HEK293T (cell line): Measurements from ENCODE around the gene LGALS7.
A peak's percentile ranks its signal among the peaks of the same experiment; 100 is the strongest.
"Not testable (repeated sequence)": the region's sequence is repeated elsewhere in the genome, so short reads cannot be mapped to it uniquely, and the experiment has no call there.

Experiments used
- CTCF ChIA-PET: fragments of 350-600 bp; formaldehyde crosslinking; extraction: SDS; loops from one replicate; lab custom pipeline; 2021; ENCODE audit warnings: antibody characterized with exemption, inconsistent platforms; lab: Yijun Ruan, JAX
- POLR2A ChIA-PET: fragments of 350-600 bp; formaldehyde crosslinking; extraction: SDS; loops from one replicate; lab custom pipeline; 2020; ENCODE audit warnings: antibody characterized with exemption, inconsistent platforms; lab: Yijun Ruan, JAX
- DNase-seq: peaks from one replicate; pipeline ENCODE4 v3.0.0; 2012; ENCODE audit warnings: mixed read lengths; ENCODE audit errors: extremely low spot score
- ARNT ChIP-seq: fragments of 450-650 bp; IDR thresholded peaks from 2 replicates; pipeline ENCODE4 v1.6.1; 2017; ENCODE audit warnings: mild to moderate bottlenecking
- BHLHE40 ChIP-seq: fragments of 450-650 bp; IDR thresholded peaks from 2 replicates; pipeline ENCODE4 v1.6.1; 2016; ENCODE audit warnings: mild to moderate bottlenecking, moderate library complexity, borderline replicate concordance
- CTBP1 ChIP-seq: fragments of 450-650 bp; IDR thresholded peaks from 2 replicates; pipeline ENCODE4 v1.6.1; 2016; ENCODE audit warnings: borderline replicate concordance
- ELF4 ChIP-seq: fragments of 450-650 bp; IDR thresholded peaks from 2 replicates; pipeline ENCODE4 v1.6.1; 2017; ENCODE audit warnings: antibody characterized with exemption
- FOXA1 ChIP-seq: fragments of 450-650 bp; IDR thresholded peaks from 2 replicates; pipeline ENCODE4 v1.6.1; 2016; ENCODE audit warnings: mild to moderate bottlenecking
- FOXK2 ChIP-seq: fragments of 450-650 bp; IDR thresholded peaks from 2 replicates; pipeline ENCODE4 v1.6.1; 2016; ENCODE audit warnings: mild to moderate bottlenecking
- FOXM1 ChIP-seq: fragments of 450-650 bp; IDR thresholded peaks from 2 replicates; pipeline ENCODE4 v1.6.1; 2017; ENCODE audit warnings: mild to moderate bottlenecking, borderline replicate concordance
- HDGF ChIP-seq: fragments of 450-650 bp; IDR thresholded peaks from 2 replicates; pipeline ENCODE4 v1.6.1; 2017; ENCODE audit warnings: antibody characterized with exemption, borderline replicate concordance
- L3MBTL2 ChIP-seq: fragments of 450-650 bp; conservative IDR thresholded peaks from 2 replicates; pipeline ENCODE4 v1.6.1; 2016; ENCODE audit warnings: mild to moderate bottlenecking
- LEF1 ChIP-seq: fragments of 450-650 bp; IDR thresholded peaks from 2 replicates; pipeline ENCODE4 v1.6.1; 2017; ENCODE audit warnings: mild to moderate bottlenecking, borderline replicate concordance
- NFRKB ChIP-seq: fragments of 450-650 bp; IDR thresholded peaks from 2 replicates; pipeline ENCODE4 v1.6.1; 2016; ENCODE audit warnings: mild to moderate bottlenecking, moderate library complexity
- PKNOX1 ChIP-seq: fragments of 450-650 bp; IDR thresholded peaks from 2 replicates; pipeline ENCODE4 v1.6.1; 2016
- SP1 ChIP-seq: fragments of 450-650 bp; IDR thresholded peaks from 2 replicates; pipeline ENCODE4 v1.6.1; 2017
- SUZ12 ChIP-seq: fragments of 450-650 bp; IDR thresholded peaks from 2 replicates; pipeline ENCODE4 v1.6.1; 2016; ENCODE audit warnings: mild to moderate bottlenecking
- TARDBP ChIP-seq: fragments of 450-650 bp; IDR thresholded peaks from 2 replicates; pipeline ENCODE4 v1.6.1; 2016
- ZNF384 ChIP-seq: fragments of 450-650 bp; IDR thresholded peaks from 2 replicates; pipeline ENCODE4 v1.6.1; 2016

Gene LGALS7

GRCh38 chr19:38812841-38813320 lies 39.6 kb upstream of the LGALS7 start, which contains the start of gene LGALS4:
Gene LGALS4 (minus strand): TSS chr19:38812945. CDS start chr19:38812886, 59 bp downstream.
- POLR2A ChIA-PET, result no interaction called here
- CTCF ChIA-PET, result no interaction called here
- DNase-seq, result peak; percentile 3
- no peak for TF ChIP-seq FOXA1
- no peak for TF ChIP-seq HDGF
- no peak for TF ChIP-seq BHLHE40
- no peak for TF ChIP-seq SUZ12
- no peak for TF ChIP-seq TARDBP
- no peak for TF ChIP-seq LEF1
- TF ChIP-seq L3MBTL2, result no peak
- TF ChIP-seq CTBP1, result no peak
- no peak for TF ChIP-seq ARNT
- TF ChIP-seq PKNOX1, result no peak
- TF ChIP-seq SP1, result no peak
- TF ChIP-seq NFRKB, result no peak

- DNase-seq, result no peak
- TF ChIP-seq TARDBP (no peak), SP1 (no peak)
- ChIA-PET POLR2A (interaction anchor here (1.1 kb wide), 1 partner anchor 37 kb away, joined by 3 read pairs; no protein-coding TSS in a partner anchor), CTCF (no interaction called here)
Measured at GRCh38 chr19:38812009-38812840, 38.9 kb upstream of the LGALS7 start.

GRCh38 chr19:38809592-38810252 lies 36.4 kb upstream of the LGALS7 start:
- TF ChIP-seq NFRKB (no peak), FOXK2 (no peak), ZNF384 (no peak), PKNOX1 (no peak), L3MBTL2 (no peak), CTBP1 (no peak), SP1 (no peak), ELF4 (no peak), BHLHE40 (no peak), TARDBP (no peak), FOXA1 (no peak), HDGF (no peak), SUZ12 (no peak), FOXM1 (no peak)
- DNase-seq, result no peak
- ChIA-PET CTCF (no interaction called here), POLR2A (interaction anchor here (0.6 kb wide), 1 partner anchor 26 kb away, joined by 3 read pairs; no protein-coding TSS in a partner anchor)

- TF ChIP-seq CTBP1 (no peak), LEF1 (no peak), FOXM1 (no peak), SUZ12 (no peak), FOXK2 (no peak)
- no peak for DNase-seq
- ChIA-PET POLR2A (no interaction called here), CTCF (no interaction called here)
Measured at GRCh38 chr19:38808741-38809140, 35.4 kb upstream of the LGALS7 start.

GRCh38 chr19:38807374-38808098 lies 34.2 kb upstream of the LGALS7 start:
- CTCF ChIA-PET, DNase-seq, POLR2A ChIA-PET: not testable (repeated sequence)

GRCh38 chr19:38806371-38806770 lies 33.1 kb upstream of the LGALS7 start:
- ChIA-PET CTCF (no interaction called here), POLR2A (no interaction called here)
- TF ChIP-seq ARNT (no peak), FOXK2 (no peak), ZNF384 (no peak)
- no peak for DNase-seq

- no peak for DNase-seq
- POLR2A ChIA-PET, result no interaction called here
- CTCF ChIA-PET, result no interaction called here
- TF ChIP-seq SUZ12, result no peak
- TF ChIP-seq FOXM1, result no peak
- no peak for TF ChIP-seq SP1
- TF ChIP-seq TARDBP, result no peak
- no peak for TF ChIP-seq ELF4
- TF ChIP-seq NFRKB, result no peak
- TF ChIP-seq FOXK2, result no peak
- TF ChIP-seq PKNOX1, result no peak
- TF ChIP-seq FOXA1, result no peak
- TF ChIP-seq L3MBTL2, result no peak
Measured at GRCh38 chr19:38805180-38805579, 31.9 kb upstream of the LGALS7 start.
